GM12892 (cell line): ENCODE results near the gene RNF114.

Source experiments
- DNase-seq: peaks from one replicate; pipeline ENCODE4 v3.0.0; 2011; ENCODE audit not compliant: insufficient read length
- FAIRE-seq: peaks from 2 replicates; lab custom pipeline; 2011; peaks lifted over from hg19 to GRCh38; lab: Jason Lieb, UNC
- POLR2A ChIP-seq: IDR thresholded peaks from 2 replicates; pipeline ENCODE4 v1.6.1; 2011; ENCODE audit warnings: low read depth, low read length, control low read depth
- POLR2AphosphoS5 ChIP-seq: IDR thresholded peaks from 2 replicates; pipeline ENCODE4 v1.6.1; 2011; ENCODE audit warnings: low read depth, low read length, control low read depth
- TAF1 ChIP-seq: IDR thresholded peaks from 2 replicates; pipeline ENCODE4 v1.6.1; 2011; ENCODE audit warnings: low read depth, mild to moderate bottlenecking, control low read depth, low read length, borderline replicate concordance

RNF114 gene

DNA sequence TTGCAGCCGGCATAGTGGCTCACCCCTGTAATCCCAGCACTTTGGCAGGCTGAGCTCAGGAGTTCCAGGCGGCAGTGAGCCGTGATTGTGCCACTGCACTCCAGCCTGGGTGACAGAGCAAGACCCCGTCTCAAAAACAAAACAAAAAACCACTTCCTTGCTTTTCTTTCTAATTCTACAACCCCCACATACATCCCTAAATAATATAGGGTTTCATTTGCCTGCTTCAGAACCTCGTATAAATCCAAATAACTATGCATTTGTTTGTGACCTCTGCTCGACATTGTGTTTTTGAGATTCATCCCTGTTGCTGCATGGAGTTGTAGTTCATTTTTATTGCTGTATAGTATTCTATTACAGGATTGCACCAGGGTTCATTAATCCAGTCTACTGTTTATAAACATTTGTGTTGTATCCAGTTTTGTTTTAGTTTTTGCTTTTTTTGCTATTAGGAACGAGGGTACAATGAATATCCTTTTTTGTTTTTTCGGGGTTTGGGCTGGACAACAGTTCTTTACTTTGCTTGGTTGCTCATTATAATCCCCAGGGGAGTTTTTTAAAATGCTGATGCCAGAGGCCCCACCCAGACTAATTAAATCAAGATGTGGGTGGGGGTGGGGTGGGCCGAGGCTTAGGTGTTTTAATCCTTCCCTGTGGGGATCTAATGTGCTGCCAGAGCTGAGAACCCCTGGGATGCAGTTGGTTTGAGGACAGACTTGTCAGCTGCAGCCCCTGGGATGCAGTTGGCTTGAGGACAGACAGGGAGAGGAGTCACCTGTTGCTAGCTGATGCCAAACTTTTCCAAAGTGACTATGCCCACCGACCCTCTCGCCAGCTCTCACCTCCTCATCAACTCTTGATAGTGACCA, 44.2 kb downstream of the RNF114 start:
- TF ChIP-seq POLR2A (no peak), POLR2AphosphoS5 (no peak), TAF1 (no peak)
- FAIRE-seq (no peak), DNase-seq (no peak)

DNA sequence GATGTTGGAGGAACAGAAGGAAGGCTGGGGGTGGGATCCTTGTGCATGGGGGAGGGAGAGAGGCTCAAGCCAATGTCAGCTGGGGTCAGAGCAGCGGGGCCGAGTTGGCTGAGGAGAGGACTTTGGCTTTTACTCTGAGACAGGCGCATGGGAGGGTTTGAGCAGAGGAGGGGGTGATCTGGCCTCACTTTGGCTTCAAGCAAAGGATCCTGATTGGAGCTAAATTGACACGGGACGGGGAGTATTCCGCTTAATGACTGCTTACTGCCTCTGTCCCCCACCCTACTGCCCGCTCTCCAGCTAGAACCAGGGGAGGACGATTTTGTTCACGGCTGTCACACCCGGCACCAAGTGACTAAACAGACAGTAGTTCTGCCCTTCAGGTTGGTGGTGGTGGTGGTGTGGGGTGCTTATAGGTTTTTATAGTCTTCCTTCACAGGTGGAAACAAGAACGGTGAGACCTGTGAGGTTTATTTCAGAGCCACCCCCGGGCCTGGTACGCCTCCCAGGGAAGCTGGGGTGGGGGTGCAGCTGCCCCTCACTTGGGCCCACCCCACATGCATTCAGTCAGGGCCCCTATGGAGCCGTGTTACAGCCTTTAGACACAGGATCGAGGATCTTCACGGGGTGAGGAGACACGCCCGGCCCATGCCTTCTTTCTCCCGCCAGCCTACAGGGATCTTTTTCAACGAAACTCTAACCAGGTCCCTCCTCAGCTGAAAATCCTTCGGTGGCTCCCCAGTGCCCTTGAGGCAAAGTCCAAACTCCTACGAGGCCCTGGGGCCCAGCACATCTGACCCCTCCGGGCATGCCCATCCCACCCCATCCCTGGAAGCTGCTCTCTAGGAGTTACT, 45.2 kb downstream of the RNF114 start:
- FAIRE-seq = no peak
- DNase-seq = no peak
- TF ChIP-seq POLR2AphosphoS5 (no peak), POLR2A (no peak), TAF1 (no peak)

DNA sequence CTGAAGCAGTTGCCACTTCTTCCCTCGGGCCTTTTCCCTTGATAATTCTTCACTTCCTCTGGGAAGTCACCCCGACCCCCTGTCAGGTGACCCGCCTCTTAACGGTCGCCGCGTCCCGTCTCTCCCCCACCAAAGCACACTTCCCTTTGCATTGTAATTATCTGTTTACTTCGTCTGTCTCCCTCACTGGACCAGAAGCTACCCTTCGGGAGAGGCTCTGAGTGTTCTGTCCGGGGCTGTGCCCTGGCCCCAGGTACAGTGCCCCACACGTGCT, 45.8 kb downstream of the RNF114 start:
- DNase-seq = no peak
- TF ChIP-seq TAF1 (no peak), POLR2A (no peak), POLR2AphosphoS5 (no peak)
- no peak for FAIRE-seq

- FAIRE-seq (no peak), DNase-seq (peak; percentile 100)
- peak; percentile 94 for TF ChIP-seq POLR2A
- TF ChIP-seq POLR2AphosphoS5 = peak; percentile 89
- 0 out of 2 replicates have a peak, but pooled peaks have one; percentile 58 for TF ChIP-seq TAF1
These were observed 46.3 kb downstream of the RNF114 start, which contains the start of gene SNAI1 for GRCh38 chr20:49982346-49983122. SNAI1 (plus strand) TSS chr20:49982980; CDS start chr20:49983060, 80 bp downstream.

DNA sequence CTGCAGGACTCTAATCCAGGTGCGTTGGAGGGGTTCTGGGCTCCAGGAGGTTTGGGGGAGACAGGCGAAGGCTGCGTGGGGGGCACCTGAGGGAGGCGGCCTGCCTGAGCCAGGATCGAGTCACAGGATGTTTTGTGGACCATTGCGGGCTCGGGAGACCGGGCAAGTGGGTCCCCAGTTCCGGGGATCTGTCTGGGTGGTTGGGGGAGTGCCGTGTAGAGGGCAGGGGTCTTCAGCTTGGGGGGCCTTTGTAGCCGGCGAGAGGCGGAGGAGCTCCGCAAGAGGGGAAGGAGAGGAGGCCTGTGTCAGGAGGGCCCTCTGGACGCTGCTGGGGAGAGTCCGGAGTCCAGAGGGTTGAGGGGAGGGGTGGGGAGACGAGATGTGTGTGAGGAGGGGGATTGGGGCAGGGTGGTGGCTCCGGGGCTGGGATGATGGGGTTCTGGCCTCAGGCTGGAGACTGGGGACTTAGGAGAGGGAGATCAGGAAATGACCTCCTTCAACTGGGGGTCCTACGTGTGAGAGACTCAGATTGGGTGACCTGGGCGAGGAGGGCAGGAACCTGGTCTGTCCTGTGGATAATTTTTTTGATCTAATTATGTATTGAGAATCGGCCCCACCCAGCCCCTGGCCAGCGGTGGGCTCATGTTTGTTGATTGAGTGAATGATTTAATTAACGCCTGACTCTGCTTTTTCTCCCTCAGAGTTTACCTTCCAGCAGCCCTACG, 47.1 kb downstream of the RNF114 start:
- TF ChIP-seq TAF1 = no peak
- no peak for TF ChIP-seq POLR2A
- no peak for TF ChIP-seq POLR2AphosphoS5
- FAIRE-seq (no peak), DNase-seq (no peak)

DNA sequence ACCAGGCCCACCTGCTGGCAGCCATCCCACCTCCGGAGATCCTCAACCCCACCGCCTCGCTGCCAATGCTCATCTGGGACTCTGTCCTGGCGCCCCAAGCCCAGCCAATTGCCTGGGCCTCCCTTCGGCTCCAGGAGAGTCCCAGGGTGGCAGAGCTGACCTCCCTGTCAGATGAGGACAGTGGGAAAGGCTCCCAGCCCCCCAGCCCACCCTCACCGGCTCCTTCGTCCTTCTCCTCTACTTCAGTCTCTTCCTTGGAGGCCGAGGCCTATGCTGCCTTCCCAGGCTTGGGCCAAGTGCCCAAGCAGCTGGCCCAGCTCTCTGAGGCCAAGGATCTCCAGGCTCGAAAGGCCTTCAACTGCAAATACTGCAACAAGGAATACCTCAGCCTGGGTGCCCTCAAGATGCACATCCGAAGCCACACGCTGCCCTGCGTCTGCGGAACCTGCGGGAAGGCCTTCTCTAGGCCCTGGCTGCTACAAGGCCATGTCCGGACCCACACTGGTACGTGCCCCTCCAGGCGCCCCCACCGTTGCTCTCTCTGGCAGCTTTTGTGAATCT, 47.7 kb downstream of the RNF114 start:
- FAIRE-seq (no peak), DNase-seq (no peak)
- TF ChIP-seq POLR2A = no peak
- no peak for TF ChIP-seq POLR2AphosphoS5
- no peak for TF ChIP-seq TAF1

- FAIRE-seq (no peak), DNase-seq (no peak)
- no peak for TF ChIP-seq POLR2AphosphoS5
- no peak for TF ChIP-seq TAF1
- no peak for TF ChIP-seq POLR2A
These were observed 48.4 kb downstream of the RNF114 start for GRCh38 chr20:49984426-49985153.

DNA sequence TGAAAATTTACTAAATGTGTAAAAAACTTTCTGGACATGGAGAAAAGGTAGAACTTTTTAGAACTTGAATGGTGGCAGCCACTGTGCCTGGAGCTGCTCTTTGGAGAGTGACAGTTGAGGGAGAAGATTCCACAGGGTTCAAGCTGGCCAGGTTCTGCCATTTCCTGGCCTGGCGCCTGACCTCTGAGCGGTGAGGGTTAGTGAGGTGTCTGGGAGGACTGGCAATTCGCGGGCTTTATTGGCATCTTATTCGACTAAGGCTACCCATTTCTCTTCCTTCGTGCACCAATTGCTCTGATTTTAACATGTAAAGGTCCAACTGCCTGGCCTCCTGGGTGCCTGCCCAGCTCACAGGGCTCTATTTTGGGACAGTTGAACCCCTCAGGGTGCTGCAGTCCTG, 49.0 kb downstream of the RNF114 start:
- TF ChIP-seq POLR2A = no peak
- no peak for TF ChIP-seq TAF1
- TF ChIP-seq POLR2AphosphoS5 = no peak
- DNase-seq (no peak), FAIRE-seq (no peak)

DNA sequence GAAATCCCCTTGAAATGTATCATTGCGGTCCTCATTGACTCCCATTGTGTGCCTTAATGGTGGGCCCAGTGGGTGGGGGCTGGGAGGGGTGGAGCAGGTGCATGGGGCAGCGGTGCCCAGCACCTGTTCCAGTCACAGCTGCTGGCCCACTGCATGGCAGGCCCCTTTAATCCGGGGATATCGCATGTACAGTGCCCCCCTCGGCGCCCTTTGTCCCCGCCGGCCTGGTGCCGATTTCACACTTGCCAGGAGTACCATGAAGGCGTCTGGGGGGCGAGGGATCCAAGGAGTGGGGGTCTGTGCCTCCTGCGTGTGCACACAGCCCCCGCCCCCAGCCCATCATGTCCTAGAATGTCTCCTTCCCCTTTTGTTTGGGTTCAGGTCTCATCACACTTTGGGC, 49.4 kb downstream of the RNF114 start:
- TF ChIP-seq TAF1 = no peak
- no peak for TF ChIP-seq POLR2A
- no peak for TF ChIP-seq POLR2AphosphoS5
- FAIRE-seq (no peak), DNase-seq (no peak)
